Activated T-helper 17 cell treated with anti-CD3 and anti-CD28 coated beads, Interleukin-2, amount 50 U/mL, for 72 hours (primary cell): ENCODE measurements around the gene RPAIN. TPM values are rescaled to one million over a fixed set of nuclear protein-coding genes. Genes with fewer than 3 reads are reported as not detected.
A peak's percentile ranks its signal among the peaks of the same experiment; 100 is the strongest.

Experiments
- ATAC-seq: fragments of 150-1000 bp; cut with Tn5 transposase; replicated peaks from 2 replicates; pipeline ENCODE4 v1.10.0; 2021; ENCODE audit warnings: mild to moderate bottlenecking, moderate library complexity
- H3K27ac Mint-ChIP-seq: one replicate; pipeline ENCODE4 v1.8.0; 2022; ENCODE audit warnings: mixed read lengths
- H3K27me3 Mint-ChIP-seq: one replicate; pipeline ENCODE4 v1.8.0; 2022; ENCODE audit warnings: mixed read lengths
- H3K36me3 Mint-ChIP-seq: one replicate; pipeline ENCODE4 v1.8.0; 2022; ENCODE audit warnings: low read depth, mild to moderate bottlenecking, mixed read lengths
- H3K4me1 Mint-ChIP-seq: one replicate; pipeline ENCODE4 v1.8.0; 2022; ENCODE audit warnings: mixed read lengths
- H3K4me3 Mint-ChIP-seq: one replicate; pipeline ENCODE4 v1.8.0; 2022; ENCODE audit warnings: mild to moderate bottlenecking, mixed read lengths
- H3K9me3 Mint-ChIP-seq: one replicate; pipeline ENCODE4 v1.8.0; 2022; ENCODE audit warnings: mixed read lengths
- total RNA-seq, 2 donors: library from RNA; stranded (reverse); gene quantifications; one replicate each; pipeline ENCODE4 v1.2.3, GENCODE V29; 2022

Gene RPAIN, protein sequence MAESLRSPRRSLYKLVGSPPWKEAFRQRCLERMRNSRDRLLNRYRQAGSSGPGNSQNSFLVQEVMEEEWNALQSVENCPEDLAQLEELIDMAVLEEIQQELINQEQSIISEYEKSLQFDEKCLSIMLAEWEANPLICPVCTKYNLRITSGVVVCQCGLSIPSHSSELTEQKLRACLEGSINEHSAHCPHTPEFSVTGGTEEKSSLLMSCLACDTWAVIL
- total RNA-seq: 10 to 100 TPM; 32.9 to 33.8 TPM

DNA sequence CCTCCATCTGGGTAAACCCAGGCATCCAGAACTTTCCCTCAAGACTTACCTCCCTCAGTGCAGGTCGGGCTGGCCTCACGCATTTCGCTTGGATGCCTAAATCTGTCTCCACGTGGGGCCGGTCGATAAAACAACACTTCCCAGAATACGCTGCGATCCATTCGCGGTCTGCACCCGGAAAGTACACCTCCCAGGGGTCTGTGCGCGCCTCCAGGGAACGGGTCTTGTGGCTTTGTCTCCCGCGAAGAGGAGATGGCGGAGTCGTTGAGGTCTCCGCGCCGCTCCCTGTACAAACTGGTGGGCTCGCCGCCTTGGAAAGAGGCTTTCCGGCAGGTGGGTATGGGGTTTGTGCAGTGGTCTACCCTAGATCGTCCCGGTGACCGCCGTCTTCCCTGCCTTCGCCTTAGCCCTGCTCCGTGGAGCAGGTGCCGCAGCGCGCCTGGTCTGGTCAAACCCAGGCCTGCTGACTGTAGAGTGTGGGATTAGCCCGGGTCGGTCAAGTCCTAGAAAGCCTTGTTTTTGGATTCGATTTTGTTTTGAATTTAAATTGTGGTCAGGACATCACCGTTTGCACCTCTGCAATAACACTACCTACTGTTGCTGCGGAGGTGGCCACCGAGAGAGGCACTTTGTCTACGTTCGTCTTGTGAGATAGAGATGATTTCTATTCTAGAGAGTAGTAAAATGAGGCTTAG, at the start of gene RPAIN:
TSS of gene RPAIN (plus strand) at position 224 of the 695 bp plus-strand sequence. CDS start at position 253, 29 bp downstream.
- H3K4me1 Mint-ChIP-seq: peaks cover 22% of the 10 kb centered on the region
- H3K27me3 Mint-ChIP-seq: no peaks in the 10 kb centered on the region
- peak within 1 kb of the TSS; percentile 86 for H3K27ac Mint-ChIP-seq
- peaks cover 98% of the 10 kb centered on the region for H3K36me3 Mint-ChIP-seq
- H3K4me3 Mint-ChIP-seq: peak within 1 kb of the TSS; percentile 88
- no peaks in the 10 kb centered on the region for H3K9me3 Mint-ChIP-seq
- ATAC-seq: peak; percentile 65

DNA sequence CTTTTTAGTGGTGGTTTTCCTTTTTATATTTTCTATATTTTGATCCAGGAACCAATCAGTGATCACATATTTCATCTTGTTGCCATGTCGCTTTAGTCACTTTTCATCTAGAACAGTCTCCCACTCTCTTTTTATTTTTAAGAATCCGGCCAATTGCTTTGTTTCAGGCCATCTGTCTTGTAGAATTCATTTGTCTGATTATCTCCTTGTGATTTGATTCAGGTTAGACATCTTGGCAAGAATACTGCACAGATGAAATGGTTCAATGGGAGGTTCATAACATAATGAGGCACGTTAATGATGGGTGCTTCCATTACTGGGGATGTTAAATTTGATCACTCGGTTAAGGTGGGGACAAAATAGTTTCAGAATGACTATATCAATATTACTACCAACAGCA, 49.6 kb upstream of the RPAIN start:
- Mint-ChIP-seq H3K27ac (no peak overlapping the region), H3K27me3 (no peaks in the 10 kb centered on the region), H3K4me3 (no peak overlapping the region), H3K4me1 (peaks cover 5% of the 10 kb centered on the region), H3K9me3 (no peaks in the 10 kb centered on the region), H3K36me3 (peaks cover 89% of the 10 kb centered on the region)
- ATAC-seq: no peak

DNA sequence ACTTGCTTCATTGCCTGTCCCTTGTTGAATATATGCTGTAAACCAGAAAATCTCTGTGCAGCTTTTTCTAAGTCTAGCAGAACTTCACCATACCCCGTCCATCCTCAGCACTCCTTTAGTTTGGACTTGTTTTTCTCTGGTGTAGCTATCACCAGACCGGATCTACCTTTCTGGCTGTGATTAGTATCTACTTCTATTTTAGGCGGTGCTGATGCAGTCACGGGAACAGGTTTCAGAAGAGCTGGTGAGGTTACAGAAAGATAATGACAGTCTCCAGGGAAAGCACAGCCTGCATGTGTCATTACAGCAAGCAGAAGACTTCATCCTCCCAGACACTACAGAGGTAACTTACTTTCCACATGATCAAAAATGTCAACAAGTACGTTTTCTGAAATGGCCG, 46.9 kb upstream of the RPAIN start:
- ATAC-seq: no peak
- Mint-ChIP-seq H3K4me1 (peaks cover 5% of the 10 kb centered on the region), H3K27ac (no peak overlapping the region), H3K9me3 (no peaks in the 10 kb centered on the region), H3K4me3 (no peak overlapping the region), H3K27me3 (no peaks in the 10 kb centered on the region), H3K36me3 (peaks cover 95% of the 10 kb centered on the region)

DNA sequence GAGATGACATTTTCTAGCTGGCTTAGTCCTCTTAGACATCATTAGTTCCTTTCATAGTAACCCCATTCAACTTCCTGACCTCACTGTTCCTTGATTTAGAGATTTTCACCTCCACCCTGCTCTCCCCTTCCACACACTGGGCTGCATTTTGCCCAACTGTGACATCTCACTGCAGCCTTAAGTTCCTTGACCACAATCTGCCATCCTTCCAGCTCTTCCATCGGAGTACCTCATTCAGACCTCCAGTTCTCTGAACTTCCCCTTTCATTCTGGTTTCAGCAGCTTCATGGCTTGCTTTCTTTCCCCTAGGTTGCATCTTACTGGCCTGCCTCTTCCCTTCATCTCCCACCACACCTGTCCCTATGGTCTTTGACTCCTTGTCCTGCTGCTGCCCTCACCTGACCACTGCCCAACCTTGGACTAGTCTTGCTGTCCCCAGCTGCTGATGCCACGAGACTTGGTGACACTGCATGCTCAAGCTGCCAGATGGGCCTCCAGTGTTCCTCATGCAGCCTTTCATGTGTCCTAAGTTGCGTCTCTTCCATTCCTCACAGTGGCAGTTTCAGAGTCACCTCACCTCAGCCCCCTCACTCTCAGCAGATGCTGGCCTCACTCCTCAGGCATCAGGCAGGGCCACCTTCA, 41.3 kb upstream of the RPAIN start:
- Mint-ChIP-seq H3K4me1 (peaks cover 7% of the 10 kb centered on the region), H3K9me3 (no peaks in the 10 kb centered on the region), H3K27me3 (no peaks in the 10 kb centered on the region), H3K27ac (peak overlapping the region; percentile 67), H3K4me3 (no peak overlapping the region), H3K36me3 (peaks cover 96% of the 10 kb centered on the region)
- no peak for ATAC-seq

DNA sequence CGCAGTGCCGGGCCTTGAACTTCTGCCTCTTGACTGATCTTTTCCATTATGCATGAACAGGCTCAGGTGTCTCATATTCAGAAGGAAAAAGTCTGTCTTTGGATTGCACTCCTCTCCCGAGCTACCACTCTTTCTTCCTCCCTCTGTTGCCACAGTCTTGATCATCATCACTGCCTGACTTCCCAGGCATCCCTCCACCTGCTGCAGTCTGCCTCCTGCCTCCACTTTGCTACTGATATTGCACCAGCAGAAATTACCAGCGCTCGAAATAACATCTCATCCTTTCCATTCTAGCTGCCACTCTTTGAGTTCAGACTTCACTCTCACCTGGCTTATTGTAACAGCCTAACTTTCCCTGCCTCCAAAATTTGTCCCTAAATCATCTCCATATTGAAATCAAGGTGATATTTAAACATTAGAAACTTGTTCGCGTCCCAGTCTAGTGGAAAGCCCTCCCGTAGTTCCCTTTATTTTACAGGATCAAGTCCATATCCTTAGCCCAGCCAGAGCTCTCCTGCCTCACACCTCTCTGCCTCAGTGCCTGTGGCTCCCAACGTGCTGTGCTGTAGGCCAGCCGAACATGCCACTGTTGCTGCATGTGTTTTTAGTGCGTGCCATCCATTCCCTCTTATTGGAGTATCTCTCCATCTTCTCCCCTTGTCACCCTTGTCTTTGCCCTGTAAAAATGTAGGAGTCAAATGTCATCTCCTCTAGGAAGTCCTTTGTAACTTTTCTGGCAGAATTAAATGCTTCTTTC, 40.5 kb upstream of the RPAIN start:
- no peaks in the 10 kb centered on the region for H3K27me3 Mint-ChIP-seq
- H3K27ac Mint-ChIP-seq: peak overlapping the region; percentile 67
- no peak overlapping the region for H3K4me3 Mint-ChIP-seq
- H3K4me1 Mint-ChIP-seq: peaks cover 5% of the 10 kb centered on the region
- peaks cover 97% of the 10 kb centered on the region for H3K36me3 Mint-ChIP-seq
- no peaks in the 10 kb centered on the region for H3K9me3 Mint-ChIP-seq
- ATAC-seq: no peak

DNA sequence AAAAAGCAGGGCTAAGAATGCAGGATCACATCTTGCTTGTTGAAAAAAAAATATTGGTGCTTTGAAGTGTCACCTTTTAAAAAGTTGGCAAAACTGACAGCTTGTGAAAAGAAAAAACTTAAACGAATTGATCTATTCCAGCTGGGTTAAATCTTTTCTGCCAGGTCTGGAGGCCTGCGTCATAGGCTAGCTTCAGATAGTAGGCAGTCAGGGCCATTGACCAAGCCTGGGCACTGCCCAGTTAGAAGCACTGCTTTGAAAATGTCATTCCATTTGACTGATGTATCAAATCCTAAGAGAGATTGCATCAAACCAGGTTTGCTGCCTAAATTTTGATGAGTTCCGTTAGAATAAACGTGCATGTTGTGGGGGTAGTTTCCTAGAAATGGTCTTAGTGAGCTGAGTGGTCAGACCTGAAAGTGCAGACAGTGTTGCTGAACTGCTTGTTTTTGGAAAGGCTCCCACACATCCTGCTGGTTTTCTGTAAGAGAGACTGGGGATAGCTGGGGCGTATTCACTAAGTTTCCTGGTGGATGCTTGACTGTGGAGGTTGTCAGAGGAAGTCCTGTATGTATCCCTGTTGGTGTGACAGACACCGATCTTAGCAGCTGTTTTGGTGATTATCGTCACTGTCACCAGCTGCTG, 39.4 kb upstream of the RPAIN start:
- ATAC-seq: no peak
- no peaks in the 10 kb centered on the region for H3K9me3 Mint-ChIP-seq
- H3K4me1 Mint-ChIP-seq: peaks cover 5% of the 10 kb centered on the region
- peaks cover 100% of the 10 kb centered on the region for H3K36me3 Mint-ChIP-seq
- H3K27me3 Mint-ChIP-seq: no peaks in the 10 kb centered on the region
- H3K27ac Mint-ChIP-seq: peak overlapping the region; percentile 3
- H3K4me3 Mint-ChIP-seq: no peak overlapping the region

DNA sequence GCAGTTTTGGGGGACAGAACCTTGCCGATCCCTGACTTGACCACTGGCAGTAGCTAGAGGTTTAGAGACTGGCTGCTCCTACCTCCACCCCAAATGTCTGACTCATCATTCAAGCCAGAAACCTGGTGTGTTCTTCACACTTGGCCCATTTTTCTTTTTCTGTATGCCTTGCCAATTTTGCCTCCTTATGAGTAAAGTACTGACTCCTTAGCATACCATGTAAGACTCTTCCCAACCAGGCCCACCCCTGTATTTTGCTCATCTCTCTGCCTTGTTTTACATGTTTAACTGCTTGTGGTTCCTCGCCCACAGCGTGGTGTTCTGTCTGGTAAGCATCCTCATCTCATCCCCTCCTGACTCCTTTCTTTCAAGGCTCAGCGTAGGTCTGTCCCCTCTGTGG, 38.4 kb upstream of the RPAIN start:
- Mint-ChIP-seq H3K36me3 (peaks cover 100% of the 10 kb centered on the region), H3K27ac (peak overlapping the region; percentile 28)
- ATAC-seq: no peak

DNA sequence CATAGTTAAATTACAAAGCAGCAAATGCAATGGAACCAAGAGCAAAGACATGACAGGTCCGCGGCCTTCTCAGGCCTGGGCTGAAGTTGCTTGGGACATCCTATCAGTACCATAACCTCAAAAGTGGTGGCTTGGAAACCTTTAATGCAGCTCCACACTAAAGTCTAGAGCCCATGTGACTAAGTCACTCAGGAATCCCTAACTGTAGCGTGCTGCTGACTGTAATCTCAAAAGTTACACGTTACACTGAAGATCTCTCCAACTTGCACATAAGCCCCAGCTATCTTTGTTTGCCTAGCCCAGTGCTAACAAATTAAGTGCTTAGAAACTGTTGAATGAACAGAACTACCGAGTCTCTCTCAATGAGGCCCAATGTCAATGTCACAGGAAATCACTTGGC, 28.3 kb upstream of the RPAIN start:
- Mint-ChIP-seq H3K4me1 (peaks cover 9% of the 10 kb centered on the region), H3K27ac (peak overlapping the region; percentile 6), H3K9me3 (no peaks in the 10 kb centered on the region), H3K27me3 (no peaks in the 10 kb centered on the region), H3K4me3 (no peak overlapping the region), H3K36me3 (peaks cover 99% of the 10 kb centered on the region)
- ATAC-seq: no peak

More for the DNA sequence above, 38.4 kb upstream of the RPAIN start:
- Mint-ChIP-seq H3K4me3 (no peak overlapping the region), H3K27me3 (no peaks in the 10 kb centered on the region), H3K4me1 (peaks cover 5% of the 10 kb centered on the region), H3K9me3 (no peaks in the 10 kb centered on the region)

DNA sequence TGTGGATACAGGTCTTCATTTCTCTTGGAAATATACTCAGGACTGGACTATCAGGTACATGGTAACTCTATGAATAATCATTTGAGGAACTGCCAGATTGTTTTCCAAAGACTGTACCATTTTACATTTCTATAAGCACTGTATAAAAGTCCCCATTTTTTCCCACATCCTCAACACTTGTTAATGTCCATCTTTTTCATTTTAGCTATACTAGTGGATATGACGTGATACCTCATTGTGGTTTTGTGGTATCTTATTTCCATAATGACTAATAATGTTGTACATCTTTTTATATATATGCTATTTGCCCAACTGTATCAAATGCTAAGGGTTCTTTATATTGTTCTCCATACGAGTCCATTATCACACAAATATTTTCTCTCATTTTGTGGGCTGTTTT, 23.4 kb upstream of the RPAIN start:
- peaks cover 96% of the 10 kb centered on the region for H3K36me3 Mint-ChIP-seq
- H3K27me3 Mint-ChIP-seq: no peaks in the 10 kb centered on the region
- ATAC-seq: peak; percentile 85
- peaks cover 5% of the 10 kb centered on the region for H3K4me1 Mint-ChIP-seq
- no peak overlapping the region for H3K4me3 Mint-ChIP-seq
- peak overlapping the region; percentile 34 for H3K27ac Mint-ChIP-seq
- no peaks in the 10 kb centered on the region for H3K9me3 Mint-ChIP-seq

DNA sequence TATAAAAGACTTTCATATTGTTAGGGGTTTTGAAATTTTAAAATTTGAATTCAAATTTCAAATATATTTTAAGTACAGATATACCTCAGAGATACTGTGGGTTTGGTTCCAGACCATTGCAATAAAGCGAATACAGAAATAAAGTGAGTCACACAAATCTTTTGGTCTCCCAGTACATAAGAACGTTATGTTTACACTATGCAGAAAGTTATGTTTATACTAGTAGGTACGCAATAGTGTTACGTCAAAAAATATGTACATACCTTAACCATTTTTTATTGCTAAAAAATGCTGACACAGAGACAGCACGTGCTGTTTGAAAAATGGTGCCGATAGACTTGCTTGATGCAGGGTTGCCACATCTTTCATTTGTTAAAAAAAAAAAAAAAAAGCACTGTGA, 20.2 kb upstream of the RPAIN start:
- H3K4me3 Mint-ChIP-seq: no peak overlapping the region
- no peaks in the 10 kb centered on the region for H3K9me3 Mint-ChIP-seq
- H3K27ac Mint-ChIP-seq: no peak overlapping the region
- H3K4me1 Mint-ChIP-seq: peaks cover 5% of the 10 kb centered on the region
- H3K36me3 Mint-ChIP-seq: peaks cover 64% of the 10 kb centered on the region
- H3K27me3 Mint-ChIP-seq: no peaks in the 10 kb centered on the region
- no peak for ATAC-seq

DNA sequence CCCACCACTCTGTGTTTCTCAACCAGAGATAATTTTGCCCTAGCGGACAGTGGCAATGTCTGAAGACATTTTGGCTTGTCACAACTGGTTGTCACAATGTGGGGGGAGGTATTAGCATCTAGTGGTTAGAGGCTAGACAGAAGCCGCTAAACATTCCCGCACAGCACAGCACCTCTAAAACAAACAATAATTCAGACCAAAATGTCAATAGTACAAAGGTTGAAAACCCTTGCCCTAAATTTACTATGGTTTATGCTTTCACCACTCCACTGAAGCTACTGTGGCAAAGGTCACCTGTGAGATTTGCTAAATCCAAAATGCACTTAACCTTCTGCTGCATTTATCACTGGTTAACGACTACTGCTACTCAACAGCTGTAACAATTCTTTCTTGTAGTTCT, 14.6 kb upstream of the RPAIN start:
- Mint-ChIP-seq H3K27me3 (no peaks in the 10 kb centered on the region), H3K36me3 (peaks cover 8% of the 10 kb centered on the region), H3K4me1 (peaks cover 8% of the 10 kb centered on the region), H3K27ac (no peak overlapping the region), H3K4me3 (no peak overlapping the region), H3K9me3 (no peaks in the 10 kb centered on the region)
- ATAC-seq: no peak

DNA sequence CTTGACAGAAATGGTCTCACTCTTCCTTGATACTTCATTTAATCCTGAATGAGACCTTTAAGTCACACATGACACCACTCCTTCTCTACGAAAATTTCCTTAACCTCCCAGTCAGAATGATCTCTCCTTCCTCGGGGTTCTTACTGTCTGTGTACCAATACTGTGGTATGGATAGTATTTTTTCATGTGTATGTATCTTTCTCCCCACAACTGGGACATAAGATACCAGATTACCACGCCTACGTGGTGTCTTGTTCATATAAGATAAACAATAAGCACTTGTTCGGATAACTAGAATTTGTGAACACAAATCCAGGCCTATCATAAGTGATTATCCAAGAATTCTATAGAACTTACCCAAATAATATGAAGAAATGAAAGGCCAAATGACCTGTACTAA, 11.8 kb upstream of the RPAIN start:
- Mint-ChIP-seq H3K9me3 (no peaks in the 10 kb centered on the region), H3K4me1 (peaks cover 24% of the 10 kb centered on the region), H3K4me3 (no peak overlapping the region), H3K36me3 (peaks cover 17% of the 10 kb centered on the region), H3K27ac (no peak overlapping the region), H3K27me3 (no peaks in the 10 kb centered on the region)
- ATAC-seq: no peak

DNA sequence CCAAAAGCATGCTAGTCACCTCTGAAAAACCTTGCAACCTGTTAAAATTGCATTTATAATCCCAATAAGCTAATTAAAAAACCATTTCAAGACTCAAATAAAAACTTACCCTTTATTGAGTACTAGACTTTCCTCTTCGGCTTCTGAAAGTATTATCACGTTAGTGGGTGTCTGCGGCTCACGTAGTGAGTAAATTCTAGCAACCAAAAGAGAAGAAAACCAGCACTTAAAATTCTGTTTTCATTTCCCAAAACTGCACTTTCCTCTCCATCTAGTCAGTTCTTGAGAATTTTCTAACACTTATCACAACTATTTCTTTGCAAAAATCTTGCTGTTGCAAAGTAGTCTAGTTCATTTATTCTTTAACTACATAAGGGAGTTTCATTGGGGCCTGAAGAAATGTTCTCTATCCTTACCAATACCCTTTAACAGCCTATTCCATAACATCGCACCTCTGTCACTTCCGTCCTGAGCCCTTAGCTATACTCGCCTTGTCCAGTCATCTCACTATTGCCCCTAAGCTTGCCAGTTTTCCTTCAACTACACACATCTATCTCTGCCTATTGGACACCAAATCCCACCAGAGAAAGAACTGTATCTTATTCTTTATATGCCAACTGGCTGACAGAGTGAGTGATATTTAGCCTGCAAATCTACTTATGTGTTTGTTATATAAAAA, 9.2 kb upstream of the RPAIN start:
- Mint-ChIP-seq H3K4me1 (peaks cover 24% of the 10 kb centered on the region), H3K27me3 (no peaks in the 10 kb centered on the region), H3K9me3 (no peaks in the 10 kb centered on the region), H3K4me3 (peak overlapping the region; percentile 25), H3K27ac (peak overlapping the region; percentile 10), H3K36me3 (peaks cover 42% of the 10 kb centered on the region)
- ATAC-seq: peak; percentile 70

DNA sequence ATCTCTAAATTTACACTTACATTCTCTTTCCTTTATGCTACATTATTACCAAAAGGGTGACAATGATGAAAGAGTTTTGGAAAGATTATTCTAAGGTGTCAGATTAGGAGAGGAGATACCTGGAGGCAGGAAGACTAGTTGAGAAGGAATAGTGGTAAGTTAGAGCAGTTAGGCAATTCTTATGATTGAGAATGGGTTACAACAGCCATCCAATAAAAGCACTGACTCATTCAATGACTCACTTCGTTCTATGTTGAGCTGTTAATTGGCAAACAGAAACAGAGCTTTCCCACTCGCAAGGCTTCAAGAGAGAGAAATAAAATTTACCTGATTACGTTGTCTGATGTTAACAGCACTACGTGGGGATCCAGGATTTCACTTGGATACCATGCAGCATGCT, 6.3 kb upstream of the RPAIN start:
- peak; percentile 86 for ATAC-seq
- Mint-ChIP-seq H3K36me3 (peaks cover 69% of the 10 kb centered on the region), H3K4me1 (peaks cover 24% of the 10 kb centered on the region), H3K27ac (no peak overlapping the region), H3K27me3 (no peaks in the 10 kb centered on the region), H3K9me3 (no peaks in the 10 kb centered on the region), H3K4me3 (peak overlapping the region; percentile 9)
